Activated gamma-delta T cell (primary cell): Measurements from ENCODE around the gene YIPF5.

Experiments used
- DNase-seq: peaks from one replicate; lab custom pipeline; 2025; lab: John Stamatoyannopoulos, UW
- total RNA-seq, 2 donors: gene quantifications; one replicate each; lab custom pipeline; 2026; lab: John Stamatoyannopoulos, UW

The YIPF5 gene
- 73.9 to 117 reads per million in 2 donors for total RNA-seq

DNA sequence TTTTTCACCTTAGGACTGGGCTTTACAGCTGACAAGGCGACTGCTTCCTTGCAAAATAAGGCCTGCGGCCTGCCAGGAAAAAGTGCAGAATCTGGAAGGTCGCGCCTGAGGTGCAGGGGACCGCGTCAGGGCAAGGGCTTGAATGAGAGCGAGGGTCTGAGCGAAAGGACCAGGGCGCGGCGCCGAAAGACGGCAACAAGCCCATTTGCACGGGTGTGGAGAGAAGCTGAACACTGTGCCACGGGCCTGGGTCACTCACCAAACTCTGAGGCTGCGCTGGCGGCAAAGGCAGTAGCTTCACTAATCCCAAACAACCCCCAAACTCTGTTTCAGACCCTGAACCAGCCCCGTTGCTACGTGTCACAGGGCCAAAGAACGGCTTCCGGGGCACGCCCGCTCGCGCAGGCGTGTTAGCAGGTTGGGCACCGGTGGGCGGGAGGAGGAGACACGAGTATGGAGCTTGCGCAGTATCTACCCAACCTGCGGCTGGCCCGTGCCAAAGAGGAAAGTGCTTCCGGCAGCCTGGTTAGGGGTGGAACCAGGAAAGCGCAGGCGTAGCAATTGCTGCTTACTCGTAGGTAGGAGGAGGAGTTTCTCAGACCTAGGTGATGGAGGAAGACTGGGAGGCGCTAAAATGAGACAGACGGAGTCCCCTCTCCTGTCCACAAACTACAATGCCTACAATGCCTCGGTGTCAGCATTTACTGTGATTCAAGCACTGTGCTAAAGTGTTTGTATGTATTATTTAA is at the start of gene YIPF5, which contains the start of gene KCTD16:
TSS of gene YIPF5 (minus strand) at position 384 of the 749 bp plus-strand sequence. CDS start 704 bp downstream, outside the sequence.
TSS of gene KCTD16 (plus strand) at position 598 of the 749 bp plus-strand sequence.
- peak; percentile 88 for DNase-seq

DNA sequence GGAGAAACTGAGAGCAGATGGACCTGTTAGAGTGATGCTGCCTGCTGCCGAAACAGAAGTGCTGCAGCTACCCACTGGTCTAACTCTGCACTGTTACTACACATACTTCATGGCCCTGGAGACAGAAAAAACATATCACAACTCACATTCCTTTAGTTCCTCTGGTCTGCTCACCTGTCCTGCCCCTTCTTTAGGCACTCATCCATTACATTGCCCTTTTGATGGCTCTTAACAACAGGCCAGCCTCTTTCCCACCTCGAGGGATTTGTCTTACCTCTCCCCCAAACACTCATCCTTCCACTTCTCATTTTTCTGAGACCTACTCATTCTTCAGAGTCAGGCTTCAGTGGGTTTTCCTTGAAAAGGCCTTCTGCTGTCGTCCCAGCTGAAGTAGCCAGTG is 49.4 kb upstream of the YIPF5 start:
- DNase-seq: no peak

DNA sequence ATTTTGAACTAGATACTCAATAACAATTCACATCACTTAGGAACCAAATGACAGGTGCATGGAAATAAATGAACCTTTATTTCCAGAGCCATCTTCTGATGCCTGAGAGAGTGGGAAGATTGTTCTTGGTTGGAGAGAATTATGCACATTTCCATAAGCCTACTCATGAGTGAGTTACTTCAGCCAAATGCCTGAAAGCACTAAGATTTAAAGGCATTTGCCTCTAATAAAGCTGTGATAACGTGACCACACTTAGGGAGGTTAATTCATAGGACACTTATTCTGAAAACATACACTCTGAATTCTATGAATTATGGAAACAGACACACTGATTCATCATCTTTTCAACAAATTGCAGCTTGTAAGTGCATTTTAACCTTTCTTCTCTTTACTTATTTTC is 40.2 kb upstream of the YIPF5 start:
- no peak for DNase-seq

DNA sequence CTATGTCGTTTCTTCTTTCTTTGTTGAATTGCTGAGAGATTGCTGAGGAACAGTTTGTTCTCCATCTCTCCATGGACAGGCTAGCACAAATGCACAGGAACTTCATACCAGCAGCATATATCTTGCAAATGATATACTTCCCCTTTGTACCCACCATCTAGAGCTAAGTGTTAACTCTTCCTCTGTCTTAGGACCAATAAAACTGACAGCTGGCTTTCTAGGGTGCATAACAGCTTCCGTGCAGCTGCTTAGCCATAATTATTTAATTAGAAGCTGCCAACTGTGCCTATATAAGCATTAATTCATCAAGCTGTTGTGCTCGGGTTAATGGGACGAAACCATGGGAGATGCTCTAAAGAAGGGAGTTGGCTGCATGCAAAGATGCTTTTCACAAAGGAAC is 38.9 kb upstream of the YIPF5 start:
- DNase-seq: no peak

DNA sequence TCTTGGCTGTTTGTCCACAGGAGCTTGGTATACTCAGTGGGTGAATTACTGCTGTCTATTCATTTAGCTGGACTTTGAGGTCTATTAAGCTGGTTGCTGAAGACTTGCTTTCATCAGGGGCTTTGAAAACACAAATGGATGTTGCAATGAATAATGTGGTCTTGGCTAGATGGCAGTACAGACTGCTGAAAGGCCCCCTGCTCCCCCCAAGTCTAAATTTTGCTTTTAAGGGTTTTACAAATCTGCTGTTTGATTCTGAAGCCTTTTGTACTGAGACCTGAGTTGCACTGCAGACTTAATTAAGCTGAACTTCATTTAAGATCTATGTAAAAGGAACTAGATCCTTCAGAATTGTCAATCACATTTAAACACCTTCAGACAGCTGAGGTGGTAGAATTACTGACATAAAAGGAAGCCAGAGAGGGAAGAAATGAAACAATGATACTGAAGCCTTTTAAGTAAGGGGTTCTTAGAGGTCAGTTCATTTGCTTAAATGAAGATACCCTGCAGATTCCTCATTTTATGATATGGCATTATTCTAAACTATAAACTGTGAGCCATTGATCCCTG is 37.5 kb upstream of the YIPF5 start:
- no peak for DNase-seq

DNA sequence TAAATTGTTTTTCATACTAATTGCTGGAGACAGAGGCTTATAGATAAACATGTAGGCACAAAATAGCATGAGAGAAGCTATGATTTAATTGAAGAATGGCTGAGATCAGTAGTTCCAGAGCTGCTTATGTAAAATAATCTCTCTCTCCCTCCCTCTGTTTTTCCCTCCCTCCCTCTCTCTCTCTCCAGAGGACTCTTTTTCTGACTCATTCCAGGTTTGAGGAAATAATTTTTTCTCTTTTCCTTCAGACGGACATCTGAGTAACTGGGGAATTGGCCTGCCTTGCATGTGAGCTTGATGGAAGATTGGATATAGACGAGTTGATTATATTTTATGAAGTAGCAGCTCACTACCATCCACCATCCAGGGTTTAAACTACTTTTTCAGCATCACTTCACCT is 35.7 kb upstream of the YIPF5 start:
- DNase-seq: no peak

DNA sequence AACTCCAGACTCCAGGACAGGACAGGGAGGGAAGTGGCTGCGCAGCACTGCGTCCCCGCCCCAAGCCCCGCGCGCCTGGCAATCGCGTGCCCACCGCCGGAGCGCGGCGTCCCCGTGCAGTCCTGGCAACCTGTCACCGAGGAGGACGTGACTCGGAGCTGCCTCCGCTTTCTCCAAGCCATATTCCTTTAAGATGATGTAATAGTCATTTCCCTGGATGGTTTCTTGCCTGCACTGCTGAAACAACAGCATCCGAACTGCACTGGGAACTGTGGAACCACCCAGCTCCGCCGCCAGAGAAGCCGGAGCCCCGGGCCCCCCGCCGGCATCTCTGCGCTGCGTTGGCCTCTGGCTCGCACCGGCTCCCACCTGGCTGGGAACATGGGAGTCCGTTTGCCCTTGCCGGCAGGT is 34.7 kb upstream of the YIPF5 start:
- no peak for DNase-seq

DNA sequence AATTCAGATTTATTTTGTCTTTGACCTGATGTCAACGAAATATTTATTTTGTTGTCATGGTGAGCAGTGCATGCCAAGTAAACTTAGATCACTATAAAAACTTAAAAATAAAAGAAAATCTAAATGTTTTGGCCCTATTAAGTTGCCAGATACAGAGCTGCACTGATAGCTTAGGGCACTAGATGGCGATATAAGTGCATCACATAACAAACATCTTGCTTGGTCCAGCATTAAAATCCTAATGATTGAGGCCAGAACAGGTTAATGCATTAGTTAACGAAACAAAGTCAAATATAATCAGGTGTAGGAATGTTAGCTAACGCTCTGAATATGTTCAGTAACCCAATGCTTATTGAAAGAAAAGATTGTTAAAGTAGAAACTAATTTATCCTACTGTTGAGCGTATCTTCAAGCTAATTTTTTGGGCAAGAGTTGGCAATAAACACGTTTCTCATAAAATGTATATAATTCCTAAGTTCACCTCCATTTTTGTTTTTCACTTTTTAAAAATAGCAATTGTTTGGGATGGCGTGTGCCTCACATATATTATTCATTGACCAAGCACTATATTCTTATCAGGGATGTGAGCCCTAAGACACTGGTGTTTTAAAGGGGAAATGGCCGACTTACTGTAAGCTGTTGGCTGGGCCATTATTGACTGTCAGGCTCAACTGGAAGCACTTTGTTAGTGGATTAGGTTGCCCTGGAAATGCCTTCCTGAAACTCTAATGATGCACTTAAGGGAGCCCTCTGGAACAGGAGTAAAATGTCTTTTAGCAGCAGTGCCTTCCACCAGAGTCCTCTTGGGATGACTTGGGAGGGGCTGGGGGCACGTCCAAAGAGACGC is 33.5 kb upstream of the YIPF5 start:
- no peak for DNase-seq

DNA sequence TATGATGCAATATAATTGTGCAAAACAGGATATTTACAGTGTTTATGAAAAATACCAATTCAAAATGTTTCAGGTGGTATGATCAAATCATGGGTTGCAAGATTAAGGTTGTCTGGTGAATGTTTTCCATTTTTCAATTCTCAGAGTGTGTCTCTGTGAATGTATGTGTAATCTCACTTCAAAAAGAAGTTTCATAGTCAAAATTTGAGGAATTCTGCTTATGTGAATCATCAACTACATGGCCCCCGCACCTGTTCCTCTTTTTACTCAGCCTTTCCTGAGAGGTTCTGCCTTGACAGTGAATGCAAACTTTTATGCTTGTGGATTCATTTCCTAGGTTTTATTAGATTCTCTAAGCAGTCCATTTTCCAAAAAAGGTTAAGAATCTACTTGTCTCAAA is 32.3 kb upstream of the YIPF5 start:
- no peak for DNase-seq

DNA sequence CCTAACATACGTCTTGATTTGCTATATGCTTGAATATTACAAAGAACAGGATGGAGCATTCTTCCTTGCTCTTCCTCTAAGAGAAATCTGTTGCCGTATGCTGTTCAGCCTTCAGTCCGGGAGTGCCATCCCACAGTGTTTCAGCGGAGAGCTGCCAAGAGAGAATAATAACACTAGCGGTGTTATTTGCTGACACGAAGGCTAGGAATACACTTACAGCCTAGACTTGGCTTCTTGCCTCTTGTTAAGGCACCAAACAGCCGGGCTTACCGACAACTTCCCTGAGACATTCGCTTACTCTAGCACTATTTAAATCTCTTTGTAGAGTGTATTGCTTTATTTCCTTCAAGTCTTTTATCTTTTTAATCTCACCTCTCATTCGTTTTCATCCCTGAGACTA is 31.6 kb upstream of the YIPF5 start:
- no peak for DNase-seq

DNA sequence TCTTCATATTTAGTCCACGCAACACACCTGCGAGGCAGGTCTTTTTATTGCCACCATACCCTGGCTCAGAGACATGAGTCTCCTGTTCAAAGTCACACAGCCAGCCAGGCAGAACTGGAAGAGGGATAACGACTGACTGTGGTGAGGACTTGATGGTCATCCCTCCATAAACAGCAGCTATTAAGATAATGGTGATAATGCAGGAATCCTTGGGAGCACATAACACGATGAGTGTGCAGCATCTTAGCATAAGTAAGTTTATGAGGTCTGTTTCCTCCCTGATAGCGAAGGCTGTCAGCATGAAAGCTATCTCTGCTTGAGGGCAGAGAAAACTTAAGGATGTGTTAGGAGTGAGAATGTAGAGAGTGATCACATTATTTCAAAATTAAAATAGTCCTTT is 31.1 kb upstream of the YIPF5 start:
- no peak for DNase-seq

DNA sequence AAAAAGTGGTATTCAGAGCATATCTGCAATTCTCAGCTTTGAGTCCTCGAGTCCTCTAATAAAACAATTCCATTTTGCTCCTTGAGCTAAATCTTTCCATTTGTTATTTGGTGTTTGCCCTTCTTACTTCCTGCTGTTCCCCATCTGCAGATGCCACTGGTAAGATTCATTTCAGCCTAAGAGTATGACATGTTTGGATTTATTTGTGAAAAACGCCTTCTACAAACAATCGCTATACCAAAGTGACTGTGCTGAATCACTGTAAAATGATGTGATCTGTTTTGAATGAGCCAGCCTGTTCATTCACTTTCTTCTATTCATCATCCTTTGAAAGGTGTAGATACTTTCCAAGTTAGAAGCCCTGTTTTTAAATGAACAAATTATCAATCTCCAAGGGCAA is 27.9 kb upstream of the YIPF5 start:
- DNase-seq: no peak

DNA sequence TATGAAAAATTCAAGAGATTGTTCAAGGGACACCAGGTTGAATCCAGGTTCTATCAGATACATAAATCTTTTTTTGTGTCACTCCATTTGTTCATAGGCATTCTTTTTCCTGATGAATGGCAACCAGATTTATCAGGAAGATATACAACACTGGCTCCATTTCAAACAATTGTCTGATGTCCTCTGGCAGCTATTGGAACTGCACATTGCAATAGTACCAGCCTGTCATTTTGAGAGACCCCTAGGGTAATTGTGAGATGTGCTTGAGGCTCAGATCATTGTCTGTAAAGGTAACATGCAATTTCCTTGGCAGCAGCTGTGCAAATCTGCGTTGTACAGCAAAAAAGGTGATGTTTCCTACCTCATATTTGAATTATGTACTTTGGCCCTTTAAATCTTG is 26.2 kb upstream of the YIPF5 start:
- no peak for DNase-seq

DNA sequence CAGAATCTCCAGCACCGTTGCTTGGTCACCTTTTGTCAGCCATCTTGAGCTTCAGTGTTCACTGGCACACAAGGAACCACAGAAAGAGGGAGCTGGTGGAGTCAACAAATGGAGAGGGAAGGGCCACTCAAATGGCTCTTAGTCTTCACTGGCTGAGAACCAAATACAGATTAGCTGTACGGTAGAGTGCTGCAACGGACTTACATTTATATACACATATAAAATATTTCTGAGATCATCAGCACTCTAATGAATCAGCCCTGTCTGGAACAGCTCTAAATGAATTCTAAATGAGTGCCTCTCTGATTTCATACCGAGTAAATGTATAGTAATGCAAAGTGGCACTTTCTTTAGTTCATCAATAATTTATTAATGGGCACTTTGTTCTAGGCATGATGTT is 25.0 kb upstream of the YIPF5 start:
- DNase-seq: no peak

DNA sequence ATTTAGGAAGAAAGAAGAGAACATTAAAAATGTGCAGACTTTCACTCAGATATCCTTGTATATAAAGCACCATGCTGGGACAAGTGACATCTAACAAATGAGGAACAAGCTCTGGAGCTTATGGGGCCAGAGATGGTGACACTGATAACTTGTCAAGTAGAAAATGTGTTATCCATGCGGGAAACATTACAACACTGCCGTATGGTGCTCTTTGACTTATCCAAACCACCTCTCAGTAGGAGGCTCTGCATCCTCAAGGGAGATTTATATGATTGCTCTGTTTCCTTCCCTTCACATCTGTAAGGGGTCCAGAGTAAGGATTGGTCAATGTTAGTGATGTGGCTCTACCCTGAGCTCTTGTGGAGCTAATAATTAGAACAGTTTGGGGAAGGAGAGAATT is 23.7 kb upstream of the YIPF5 start:
- DNase-seq: no peak

DNA sequence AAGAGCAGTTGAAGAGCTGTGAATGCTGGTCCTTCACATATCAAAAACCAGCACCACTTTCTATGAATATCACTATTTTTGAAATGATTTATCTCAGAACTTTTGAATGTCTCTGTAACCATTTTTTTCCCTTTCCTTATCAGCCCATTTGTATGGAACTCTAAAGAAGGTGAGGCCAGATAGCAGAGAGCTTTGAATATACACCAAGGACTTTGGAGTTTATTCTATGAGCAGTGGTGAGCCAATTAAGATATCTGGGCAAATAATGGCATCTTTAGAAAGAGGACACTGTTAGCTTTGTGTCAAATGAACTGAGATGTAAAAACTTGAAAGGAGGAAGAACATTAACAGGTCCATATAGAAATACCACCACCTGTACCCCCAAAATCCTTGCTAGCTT is 22.2 kb upstream of the YIPF5 start:
- no peak for DNase-seq

DNA sequence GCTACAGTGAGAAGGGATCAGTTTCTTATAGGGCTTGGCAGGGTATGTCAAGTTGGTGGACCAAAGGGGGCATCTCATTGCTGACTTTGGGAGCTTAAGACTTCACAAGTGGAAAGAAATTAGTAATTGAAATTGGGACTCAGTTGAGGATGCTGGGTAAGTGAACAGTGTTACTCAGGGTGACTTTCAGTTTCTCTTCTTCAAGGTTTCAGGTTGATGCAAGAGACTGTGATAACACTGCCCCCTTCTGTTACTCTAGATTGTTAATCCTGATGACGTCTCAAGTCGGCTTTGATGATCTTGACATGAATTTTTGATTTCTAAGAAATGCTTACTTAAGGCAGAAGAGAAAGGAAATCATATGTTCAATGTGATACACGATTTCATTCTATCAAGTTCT is 21.5 kb upstream of the YIPF5 start:
- DNase-seq: no peak

DNA sequence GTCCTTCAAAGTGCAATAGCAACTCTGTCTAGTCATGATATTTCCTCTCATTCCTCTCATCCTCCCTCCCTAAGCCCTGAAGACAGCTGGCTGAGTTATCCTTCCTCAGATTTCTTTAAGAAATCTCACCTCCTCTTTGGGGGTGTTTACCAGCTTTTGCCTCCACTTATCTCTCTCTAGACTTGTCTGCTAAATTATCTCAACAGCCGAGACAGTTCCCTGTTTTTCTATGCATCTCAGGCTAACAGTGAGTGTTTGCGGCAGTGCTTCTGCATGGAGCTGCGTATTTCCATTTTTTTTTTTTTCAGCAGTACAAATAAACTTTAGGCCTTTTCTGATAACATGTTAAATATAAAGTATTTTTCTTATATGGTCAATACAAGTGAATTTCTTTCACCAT is 21.1 kb upstream of the YIPF5 start:
- DNase-seq: no peak

DNA sequence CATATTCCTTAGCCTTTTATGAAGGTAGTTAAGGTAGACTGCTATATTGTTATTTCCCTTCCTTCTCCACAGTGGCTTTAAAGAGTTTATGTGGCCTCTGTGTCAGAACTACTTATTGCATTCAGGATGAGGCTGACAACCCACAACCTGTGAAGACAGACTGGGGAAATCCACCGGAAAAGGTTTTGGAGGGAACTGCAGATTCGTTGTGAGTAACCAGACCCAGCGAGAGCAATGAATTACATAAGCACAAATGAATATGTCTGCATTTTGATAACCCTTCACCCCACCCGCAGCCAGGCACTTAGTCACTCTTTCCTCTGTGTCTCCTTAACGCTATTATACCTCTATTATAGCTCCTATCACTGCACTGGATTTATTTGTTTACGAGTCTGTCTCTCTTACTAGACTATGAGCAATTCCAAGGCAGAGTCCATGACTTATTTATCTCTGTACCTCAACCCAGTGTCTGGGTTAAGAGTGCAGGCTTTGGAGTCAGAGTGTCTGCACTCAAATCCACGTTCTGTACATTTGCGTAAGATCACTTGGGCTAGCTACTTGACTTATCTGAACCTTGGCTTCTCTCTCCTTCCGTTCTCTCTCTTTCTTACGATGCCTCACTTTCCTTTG is 19.5 kb upstream of the YIPF5 start:
- no peak for DNase-seq

DNA sequence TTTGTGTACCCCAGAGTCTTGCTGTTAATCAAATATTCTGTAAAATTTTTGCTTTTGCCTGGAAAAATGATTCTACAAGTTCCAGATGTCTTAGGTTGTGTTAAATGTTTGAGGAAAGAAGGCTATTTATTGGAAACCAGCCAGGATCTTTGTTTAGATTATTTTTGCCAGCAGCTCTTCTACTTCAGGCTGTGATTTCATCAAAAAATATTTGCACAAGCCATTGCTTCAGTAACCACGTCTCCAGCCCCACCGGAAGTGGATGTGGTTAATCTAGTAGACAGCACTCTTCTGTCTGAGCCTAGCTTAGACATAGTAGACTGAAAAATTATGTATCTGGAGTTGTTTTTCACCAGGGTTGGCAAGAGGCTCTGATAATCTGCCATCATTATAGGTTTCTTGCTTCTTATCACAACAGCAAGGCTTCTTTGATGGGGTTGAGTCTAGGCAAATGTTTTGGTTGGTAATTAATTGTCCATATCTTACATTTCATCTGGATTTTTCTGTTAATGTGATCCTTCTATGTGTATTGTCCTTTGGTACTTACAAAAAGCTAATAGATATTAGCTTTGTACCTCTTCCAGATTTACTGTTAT is 17.3 kb upstream of the YIPF5 start:
- no peak for DNase-seq

DNA sequence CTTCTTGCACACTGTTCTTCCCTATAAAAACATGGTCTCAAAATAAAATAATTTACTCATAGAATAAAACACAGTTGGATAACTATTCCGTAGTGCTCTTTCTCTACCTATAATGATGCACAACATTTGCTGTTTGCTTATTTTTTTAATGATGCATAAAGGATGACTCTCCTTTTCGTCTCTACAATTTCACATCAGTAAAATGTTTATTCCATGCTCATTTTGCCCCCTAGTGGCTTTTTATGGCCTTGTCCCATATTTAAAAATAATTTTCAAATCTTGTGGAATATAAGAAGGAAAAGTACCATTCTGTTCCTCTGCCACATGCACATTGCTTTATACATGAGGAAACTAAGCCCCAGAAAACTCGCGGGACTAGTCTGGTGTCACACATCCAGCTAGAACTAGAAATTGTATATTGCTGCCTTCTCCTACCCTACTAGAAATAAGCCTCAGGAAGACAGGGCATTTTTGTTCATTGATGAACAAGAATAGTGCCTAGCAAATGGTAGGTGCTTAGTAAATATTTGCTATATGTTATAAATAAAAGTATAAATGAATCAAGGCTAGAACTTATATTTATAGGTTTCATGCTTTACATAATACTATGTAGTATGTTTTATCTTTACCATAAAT is 12.9 kb upstream of the YIPF5 start:
- no peak for DNase-seq

DNA sequence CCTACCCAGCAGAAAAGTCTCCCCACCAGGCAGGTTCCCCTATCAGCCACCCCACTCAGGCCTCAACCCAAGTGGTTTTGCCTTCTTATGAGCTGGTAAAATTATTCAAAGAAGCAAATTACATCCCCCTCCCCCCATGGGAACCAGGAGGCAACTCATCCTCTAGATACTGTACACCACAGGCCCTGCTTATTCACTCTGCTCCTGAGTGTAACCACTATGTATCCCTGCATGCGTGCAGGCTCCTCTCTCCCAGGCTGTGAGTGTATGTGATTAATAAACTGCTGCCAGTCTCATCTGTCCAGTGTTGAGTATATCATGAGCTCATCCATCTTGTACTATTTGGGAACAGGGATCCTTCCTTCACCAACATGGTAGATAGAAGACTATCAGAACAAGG is 8.8 kb upstream of the YIPF5 start:
- DNase-seq: no peak
